ENCODE results near the gene PPT2. TPM values are rescaled to one million over a fixed set of nuclear protein-coding genes. Genes with fewer than 3 reads are reported as not detected.

Gene PPT2
- total RNA-seq, 4 donors from 2014 or later, result 13.1 to 80.0 (median 28.1) TPM

DNA sequence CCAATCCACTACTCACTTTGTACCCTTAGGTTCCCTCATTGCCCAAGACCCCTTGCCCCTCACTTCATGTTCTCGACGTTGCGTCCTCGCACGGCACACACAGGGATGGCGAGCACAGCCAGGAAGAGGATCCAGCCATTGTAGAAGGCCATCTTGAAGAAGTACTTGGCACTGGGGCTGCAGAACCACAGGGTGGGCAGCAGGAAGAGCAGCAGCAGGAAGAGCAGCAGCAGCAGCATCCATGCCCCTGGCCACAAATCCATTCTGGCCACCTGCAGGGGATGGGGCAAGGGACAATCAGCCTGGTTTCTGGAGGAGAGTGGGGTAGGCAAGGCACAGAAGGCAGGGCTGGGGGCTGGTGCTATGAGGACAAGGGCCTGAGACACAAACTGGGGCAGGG, 17.3 kb downstream of the PPT2 start:
- no peak overlapping the region for H3K27ac ChIP-seq
- TF ChIP-seq, protein P1, sequence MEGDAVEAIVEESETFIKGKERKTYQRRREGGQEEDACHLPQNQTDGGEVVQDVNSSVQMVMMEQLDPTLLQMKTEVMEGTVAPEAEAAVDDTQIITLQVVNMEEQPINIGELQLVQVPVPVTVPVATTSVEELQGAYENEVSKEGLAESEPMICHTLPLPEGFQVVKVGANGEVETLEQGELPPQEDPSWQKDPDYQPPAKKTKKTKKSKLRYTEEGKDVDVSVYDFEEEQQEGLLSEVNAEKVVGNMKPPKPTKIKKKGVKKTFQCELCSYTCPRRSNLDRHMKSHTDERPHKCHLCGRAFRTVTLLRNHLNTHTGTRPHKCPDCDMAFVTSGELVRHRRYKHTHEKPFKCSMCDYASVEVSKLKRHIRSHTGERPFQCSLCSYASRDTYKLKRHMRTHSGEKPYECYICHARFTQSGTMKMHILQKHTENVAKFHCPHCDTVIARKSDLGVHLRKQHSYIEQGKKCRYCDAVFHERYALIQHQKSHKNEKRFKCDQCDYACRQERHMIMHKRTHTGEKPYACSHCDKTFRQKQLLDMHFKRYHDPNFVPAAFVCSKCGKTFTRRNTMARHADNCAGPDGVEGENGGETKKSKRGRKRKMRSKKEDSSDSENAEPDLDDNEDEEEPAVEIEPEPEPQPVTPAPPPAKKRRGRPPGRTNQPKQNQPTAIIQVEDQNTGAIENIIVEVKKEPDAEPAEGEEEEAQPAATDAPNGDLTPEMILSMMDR (IDR thresholded peaks at IDR 0.05), result no peak
- TF ChIP-seq POLR2AphosphoS5 (IDR thresholded peaks at IDR 0.05), result no peak
- TF ChIP-seq EP300 (IDR thresholded peaks at IDR 0.05; ENCODE audit: low read depth), result no peak
- TF ChIP-seq POLR2A (IDR thresholded peaks at IDR 0.05), result no peak
- H3K4me1 ChIP-seq, result peaks cover 8 to 26% (median 13%) of the 10 kb centered on the region in 4 donors
- in situ Hi-C loops (cut with MboI; ENCODE audit: low pct_ligation_motif_present in 1 of 4, low pct_unique_long_range_greater_than_20kb in 1 of 4, low sequenced_read_pairs in 3 of 4) (no loop called here), intact Hi-C loops (cut with DNase I; ENCODE audit: low total_unique reads) (no loop called here)
- DNase-seq, result no peak
- peaks cover 0 to 12% (median 0%) of the 10 kb centered on the region in 4 donors for H3K36me3 ChIP-seq
- no peak overlapping the region for H3K4me3 ChIP-seq
- no peaks in the 10 kb centered on the region for H3K27me3 ChIP-seq
- WGBS, 2 donors (ENCODE audit: low coverage in 1 of 2), result 99 to 100% methylated on average over 4 to 6 of the region's 6 CpGs
- no peaks in the 10 kb centered on the region for H3K9me3 ChIP-seq

DNA sequence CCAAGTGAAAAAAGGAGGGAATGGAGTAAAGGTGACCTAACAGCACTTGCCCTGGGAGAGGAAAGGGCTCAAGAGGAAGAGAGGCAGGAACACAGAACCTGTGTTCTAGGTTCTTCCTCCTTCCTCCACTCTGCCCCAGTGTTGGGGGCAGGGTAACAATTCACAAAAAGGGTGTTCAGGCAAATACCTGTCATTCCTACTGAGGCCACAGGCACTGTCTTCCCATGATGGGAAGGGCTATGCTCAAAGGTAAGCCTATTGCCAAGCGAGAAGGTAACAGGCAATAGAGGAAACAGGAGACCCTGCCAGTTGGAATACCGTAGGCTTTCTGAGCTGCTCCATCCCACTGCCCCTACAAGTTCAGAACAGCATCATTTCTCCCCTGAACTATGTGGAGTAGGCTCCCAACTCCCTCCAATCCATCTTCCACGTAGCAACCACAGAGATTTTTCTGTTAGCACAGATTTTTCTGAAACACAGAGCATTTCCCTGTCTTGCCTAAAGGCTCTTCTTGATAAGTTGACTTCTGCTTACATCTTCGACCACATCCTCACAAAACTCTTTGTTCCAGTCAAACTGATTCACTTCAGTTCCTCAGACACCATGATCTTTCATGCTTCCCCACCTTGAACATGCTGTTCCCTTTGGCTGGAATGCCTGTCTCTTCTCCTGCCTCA, 19.2 kb downstream of the PPT2 start:
- H3K4me3 ChIP-seq, result no peak overlapping the region
- H3K27ac ChIP-seq, result no peak overlapping the region
- TF ChIP-seq, protein P1 (IDR thresholded peaks at IDR 0.05), result no peak
- TF ChIP-seq POLR2AphosphoS5 (IDR thresholded peaks at IDR 0.05), result no peak
- no peak for TF ChIP-seq EP300 (IDR thresholded peaks at IDR 0.05; ENCODE audit: low read depth)
- TF ChIP-seq POLR2A (IDR thresholded peaks at IDR 0.05), result no peak
- WGBS, 2 donors (ENCODE audit: low coverage in 1 of 2), result 68 to 86% methylated on average over 3 to 4 of the region's 4 CpGs
- no peaks in the 10 kb centered on the region for H3K9me3 ChIP-seq
- H3K27me3 ChIP-seq, result no peaks in the 10 kb centered on the region
- in situ Hi-C loops (cut with MboI; ENCODE audit: low pct_ligation_motif_present in 1 of 4, low pct_unique_long_range_greater_than_20kb in 1 of 4, low sequenced_read_pairs in 3 of 4), result no loop called here
- intact Hi-C loops (cut with DNase I; ENCODE audit: low total_unique reads), result no loop called here
- H3K36me3 ChIP-seq, result peaks cover 0 to 6% (median 0%) of the 10 kb centered on the region in 4 donors
- peaks cover 15 to 36% (median 25%) of the 10 kb centered on the region in 4 donors for H3K4me1 ChIP-seq
- no peak for DNase-seq

DNA sequence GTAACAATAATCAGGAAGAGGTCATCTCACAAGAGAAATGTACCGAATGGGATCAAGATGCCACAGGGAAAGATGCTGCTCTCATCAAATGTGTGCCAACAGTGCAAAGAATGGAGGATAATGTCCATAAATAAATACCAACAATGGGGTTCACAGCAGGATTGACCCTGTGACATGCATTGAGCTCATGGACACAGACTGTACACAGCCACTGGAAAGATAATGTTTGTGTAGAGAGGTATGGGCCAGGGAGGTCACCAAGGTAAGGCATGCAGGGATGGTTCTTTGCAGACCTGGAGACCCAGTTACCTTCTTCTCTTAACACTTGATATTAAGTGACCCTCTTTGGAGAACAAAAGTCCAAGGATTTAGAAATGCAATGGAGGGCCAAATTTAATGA, 20.5 kb downstream of the PPT2 start:
- Histone ChIP-seq H3K27me3 (no peaks in the 10 kb centered on the region), H3K36me3 (no peaks in the 10 kb centered on the region), H3K27ac (no peak overlapping the region), H3K4me1 (peaks cover 18 to 45% (median 32%) of the 10 kb centered on the region in 4 donors), H3K4me3 (no peak overlapping the region), H3K9me3 (no peaks in the 10 kb centered on the region)
- 91 to 100% methylated on average over 1 of the region's 1 CpG for WGBS, 2 donors (ENCODE audit: low coverage in 1 of 2)
- in situ Hi-C loops (cut with MboI; ENCODE audit: low pct_ligation_motif_present in 1 of 4, low pct_unique_long_range_greater_than_20kb in 1 of 4, low sequenced_read_pairs in 3 of 4), result no loop called here
- DNase-seq, result no peak
- TF ChIP-seq POLR2A (IDR thresholded peaks at IDR 0.05), result no peak
- intact Hi-C loops (cut with DNase I; ENCODE audit: low total_unique reads), result no loop called here

DNA sequence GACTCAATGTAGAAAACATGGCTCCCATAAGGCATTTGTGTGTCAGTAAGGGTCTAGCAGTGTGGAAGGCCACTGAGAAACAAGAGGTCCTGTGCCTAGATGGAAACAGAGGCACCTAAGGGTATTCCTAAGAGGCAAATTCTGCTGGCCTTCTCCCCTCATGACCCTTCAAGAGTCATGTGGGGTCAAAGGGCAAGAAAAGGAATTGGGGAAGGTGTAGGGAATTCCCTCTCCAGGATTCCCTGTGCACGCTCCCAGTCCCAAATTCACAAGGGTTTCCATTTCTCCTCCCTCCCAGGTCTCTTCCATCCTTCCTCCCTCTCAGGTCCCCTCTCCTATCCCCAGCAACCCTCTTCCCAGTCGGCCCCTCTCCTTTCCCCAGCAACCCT, 21.4 kb downstream of the PPT2 start:
- no peak for DNase-seq
- Histone ChIP-seq H3K36me3 (peaks cover 0 to 6% (median 0%) of the 10 kb centered on the region in 4 donors), H3K4me1 (peaks cover 25 to 54% (median 37%) of the 10 kb centered on the region in 4 donors), H3K27me3 (no peaks in the 10 kb centered on the region), H3K4me3 (peak overlapping the region; percentile 67 to 91 (median 84)), H3K27ac (peak overlapping the region; percentile 94 to 96 (median 94)), H3K9me3 (no peaks in the 10 kb centered on the region)
- intact Hi-C loops (cut with DNase I; ENCODE audit: low total_unique reads), result no loop called here
- 10 to 16% methylated on average over 2 of the region's 2 CpGs for WGBS, 2 donors (ENCODE audit: low coverage in 1 of 2)
- in situ Hi-C loops (cut with MboI; ENCODE audit: low pct_ligation_motif_present in 1 of 4, low pct_unique_long_range_greater_than_20kb in 1 of 4, low sequenced_read_pairs in 3 of 4), result no loop called here
- TF ChIP-seq, protein P1 (IDR thresholded peaks at IDR 0.05), result no peak
- no peak for TF ChIP-seq EP300 (IDR thresholded peaks at IDR 0.05; ENCODE audit: low read depth)
- no peak for TF ChIP-seq POLR2A (IDR thresholded peaks at IDR 0.05)
- no peak for TF ChIP-seq POLR2AphosphoS5 (IDR thresholded peaks at IDR 0.05)
